SU-DHL-6 (cell line): ENCODE data around the gene CEACAM6.

Experiments used
- H2AFZ ChIP-seq: fragments of 200-600 bp; sonication (generic); 2 replicates; pipeline ENCODE4 v1.6.1; 2014; ENCODE audit warnings: low read depth, mild to moderate bottlenecking, moderate library complexity, mixed read lengths, antibody characterized with exemption, low read length; ENCODE audit not compliant: severe bottlenecking
- H3F3A ChIP-seq: fragments of 200-600 bp; shearing (Covaris generic); 2 replicates; pipeline ENCODE4 v1.6.0; 2016; ENCODE audit warnings: antibody characterized with exemption, mild to moderate bottlenecking; ENCODE audit not compliant: insufficient read depth
- H3K27ac ChIP-seq: fragments of 200-600 bp; sonication (generic); 2 replicates; pipeline ENCODE4 v1.5.1; 2016; ENCODE audit warnings: low read depth, mild to moderate bottlenecking, low read length, moderate library complexity, mixed read lengths
- H3K27me3 ChIP-seq: fragments of 200-600 bp; sonication (generic), shearing (Covaris generic); 2 replicates; pipeline ENCODE4 v1.6.0; 2014; ENCODE audit warnings: mild to moderate bottlenecking, low read length
- H3K36me3 ChIP-seq: fragments of 200-600 bp; sonication (generic); 2 replicates; pipeline ENCODE4 v1.6.1; 2014; ENCODE audit warnings: mild to moderate bottlenecking, low read length, mixed read lengths
- H3K4me2 ChIP-seq: fragments of 300-600, 200-600 bp; shearing (Covaris generic), sonication (generic); 2 replicates; pipeline ENCODE4 v1.6.0; 2014; ENCODE audit warnings: low read length, low read depth, mild to moderate bottlenecking; ENCODE audit not compliant: poor library complexity, severe bottlenecking
- H3K4me3 ChIP-seq: fragments of 200-600 bp; sonication (generic); 2 replicates; pipeline ENCODE4 v1.5.1; 2014; ENCODE audit warnings: antibody characterized with exemption, low read length, mild to moderate bottlenecking, mixed read lengths; ENCODE audit not compliant: insufficient read depth, poor library complexity, severe bottlenecking
- H3K79me2 ChIP-seq: fragments of 200-600 bp; sonication (generic); 2 replicates; pipeline ENCODE4 v1.6.1; 2014; ENCODE audit warnings: mild to moderate bottlenecking, low read length, moderate library complexity; ENCODE audit not compliant: insufficient read depth
- H3K9ac ChIP-seq: fragments of 200-600 bp; sonication (generic); 2 replicates; pipeline ENCODE4 v1.7.0; 2014; ENCODE audit warnings: mild to moderate bottlenecking, low read length
- H3K9me2 ChIP-seq: fragments of 200-600 bp; sonication (generic); replicated peaks from 2 replicates; pipeline ENCODE4 v1.6.1; 2014; ENCODE audit warnings: low read length; ENCODE audit not compliant: insufficient read depth
- H3K9me3 ChIP-seq: fragments of 200-600 bp; sonication (generic); 2 replicates; pipeline ENCODE4 v1.6.1; 2014; ENCODE audit warnings: low read length, mixed read lengths; ENCODE audit not compliant: insufficient read depth
- H4K20me1 ChIP-seq: fragments of 200-600 bp; sonication (generic); 2 replicates; pipeline ENCODE4 v1.6.1; 2014; ENCODE audit warnings: low read depth, mild to moderate bottlenecking, antibody characterized with exemption, low read length, moderate library complexity, mixed read lengths
- CTCF ChIP-seq: fragments of 200-600 bp; sonication (generic); IDR thresholded peaks from one replicate; pipeline ENCODE4 v1.5.1; 2017; ENCODE audit warnings: antibody characterized with exemption, mild to moderate bottlenecking, low read length, moderate library complexity; ENCODE audit not compliant: insufficient read depth, poor library complexity, severe bottlenecking
- EZH2phosphoT487 ChIP-seq: fragments of 200-600 bp; sonication (generic), shearing (Covaris generic); conservative IDR thresholded peaks from 2 replicates; pipeline ENCODE4 v1.6.1; 2018; ENCODE audit warnings: mild to moderate bottlenecking, antibody characterized with exemption, low read length, moderate library complexity, mixed read lengths

The CEACAM6 gene

GRCh38 chr19:41720103-41720502 lies 35.2 kb upstream of the CEACAM6 start:
- Histone ChIP-seq H3K9ac (no peak overlapping the region), H3K9me2 (no peaks in the 10 kb centered on the region), H3K4me2 (no peak overlapping the region), H3K27me3 (no peaks in the 10 kb centered on the region), H3K4me3 (no peak overlapping the region), H3K27ac (no peak overlapping the region), H3F3A (no peaks in the 10 kb centered on the region), H3K79me2 (no peaks in the 10 kb centered on the region), H2AFZ (no peak overlapping the region), H3K36me3 (no peaks in the 10 kb centered on the region), H3K9me3 (no peaks in the 10 kb centered on the region), H4K20me1 (no peaks in the 10 kb centered on the region)
- TF ChIP-seq EZH2phosphoT487: no peak

- Histone ChIP-seq H3K27ac (no peak overlapping the region), H3K9me2 (no peaks in the 10 kb centered on the region), H2AFZ (no peak overlapping the region), H3K4me3 (no peak overlapping the region), H3K4me2 (no peak overlapping the region), H3K27me3 (0 out of 2 replicates have a peak, but pooled peaks cover 3% of the 10 kb centered on the region), H3K9me3 (no peaks in the 10 kb centered on the region), H4K20me1 (no peaks in the 10 kb centered on the region), H3F3A (no peaks in the 10 kb centered on the region), H3K9ac (no peak overlapping the region), H3K36me3 (no peaks in the 10 kb centered on the region), H3K79me2 (no peaks in the 10 kb centered on the region)
- TF ChIP-seq CTCF (no peak), EZH2phosphoT487 (no peak)
Measured at GRCh38 chr19:41726493-41726892, 28.8 kb upstream of the CEACAM6 start.

- no peak overlapping the region for H2AFZ ChIP-seq
Measured at GRCh38 chr19:41734156-41734555, 21.2 kb upstream of the CEACAM6 start.

More at GRCh38 chr19:41734156-41734555, 21.2 kb upstream of the CEACAM6 start:
- Histone ChIP-seq H3K4me3 (no peak overlapping the region), H3K79me2 (no peaks in the 10 kb centered on the region), H3K9me3 (no peaks in the 10 kb centered on the region), H3K27ac (no peak overlapping the region), H4K20me1 (no peaks in the 10 kb centered on the region), H3K27me3 (no peaks in the 10 kb centered on the region; the same call in 1 of the 2 replicates), H3K9me2 (no peaks in the 10 kb centered on the region), H3F3A (no peaks in the 10 kb centered on the region), H3K4me2 (no peak overlapping the region), H3K9ac (no peak overlapping the region), H3K36me3 (no peaks in the 10 kb centered on the region)
- TF ChIP-seq CTCF (no peak), EZH2phosphoT487 (no peak)
